Breast epithelium (tissue), 3 donors: ENCODE measurements around the gene CFAP157.

Experiments used
- POLR2A ChIP-seq: fragments of 450-650 bp; IDR thresholded peaks from one replicate; pipeline ENCODE4 v1.6.1; 2016; ENCODE audit warnings: antibody characterized with exemption, mild to moderate bottlenecking, moderate library complexity
- POLR2AphosphoS5 ChIP-seq, 3 donors: sonication (generic); formaldehyde crosslinking; IDR thresholded peaks; one replicate each; pipeline ENCODE4 v1.6.1; 2017; ENCODE audit warnings: antibody characterized with exemption in 3 of 3
- TF ChIP-seq, protein P1 (sequence below), 3 donors: fragments of 450-650 bp; IDR thresholded peaks; one replicate each; pipeline ENCODE4 v1.5.1; 2016 to 2017; ENCODE audit warnings: antibody characterized with exemption in 3 of 3, mild to moderate bottlenecking in 3 of 3, moderate library complexity in 3 of 3

- TF ChIP-seq, protein P1, sequence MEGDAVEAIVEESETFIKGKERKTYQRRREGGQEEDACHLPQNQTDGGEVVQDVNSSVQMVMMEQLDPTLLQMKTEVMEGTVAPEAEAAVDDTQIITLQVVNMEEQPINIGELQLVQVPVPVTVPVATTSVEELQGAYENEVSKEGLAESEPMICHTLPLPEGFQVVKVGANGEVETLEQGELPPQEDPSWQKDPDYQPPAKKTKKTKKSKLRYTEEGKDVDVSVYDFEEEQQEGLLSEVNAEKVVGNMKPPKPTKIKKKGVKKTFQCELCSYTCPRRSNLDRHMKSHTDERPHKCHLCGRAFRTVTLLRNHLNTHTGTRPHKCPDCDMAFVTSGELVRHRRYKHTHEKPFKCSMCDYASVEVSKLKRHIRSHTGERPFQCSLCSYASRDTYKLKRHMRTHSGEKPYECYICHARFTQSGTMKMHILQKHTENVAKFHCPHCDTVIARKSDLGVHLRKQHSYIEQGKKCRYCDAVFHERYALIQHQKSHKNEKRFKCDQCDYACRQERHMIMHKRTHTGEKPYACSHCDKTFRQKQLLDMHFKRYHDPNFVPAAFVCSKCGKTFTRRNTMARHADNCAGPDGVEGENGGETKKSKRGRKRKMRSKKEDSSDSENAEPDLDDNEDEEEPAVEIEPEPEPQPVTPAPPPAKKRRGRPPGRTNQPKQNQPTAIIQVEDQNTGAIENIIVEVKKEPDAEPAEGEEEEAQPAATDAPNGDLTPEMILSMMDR (IDR thresholded peaks at IDR 0.05): no peak
- no peak for TF ChIP-seq POLR2A
- TF ChIP-seq POLR2AphosphoS5 (IDR thresholded peaks at IDR 0.05): no peak
Observed at GRCh38 chr9:127755061-127756060, 48.6 kb downstream of the CFAP157 start.
